WTC11 (cell line): ENCODE measurements around the gene POLR3GL. TPM values are rescaled to one million over a fixed set of nuclear protein-coding genes. Genes with fewer than 3 reads are reported as not detected.

Experiments used
- ATAC-seq: fragments of 200-7000 bp; cut with Tn5 transposase; 2 replicates; pipeline ENCODE4 v1.10.0; 2021; ENCODE audit warnings: mild to moderate bottlenecking, moderate library complexity
- CTCF ChIA-PET: fragments of 300-600 bp; sonication (Branson Sonifier 250); formaldehyde crosslinking; loops from one replicate; lab custom pipeline; 2021; ENCODE audit warnings: antibody characterized with exemption; lab: Charles Lee
- POLR2A ChIA-PET: fragments of 350-600 bp; sonication (Branson Sonifier 250); formaldehyde crosslinking; loops from one replicate; lab custom pipeline; 2021; ENCODE audit warnings: antibody characterized with exemption; lab: Charles Lee
- DNase-seq: peaks from one replicate; pipeline ENCODE4 v3.0.0; 2021; ENCODE audit warnings: low spot score
- H3K27ac Mint-ChIP-seq: 2 replicates; pipeline ENCODE4 v1.8.0; 2021; ENCODE audit warnings: mixed read lengths
- H3K27me3 Mint-ChIP-seq: 2 replicates; pipeline ENCODE4 v1.8.0; 2021; ENCODE audit warnings: low read depth, mild to moderate bottlenecking, moderate library complexity, mixed read lengths
- H3K36me3 Mint-ChIP-seq: 2 replicates; pipeline ENCODE4 v1.8.0; 2021; ENCODE audit warnings: mixed read lengths
- H3K4me1 Mint-ChIP-seq: 2 replicates; pipeline ENCODE4 v1.8.0; 2022; ENCODE audit warnings: mixed read lengths
- H3K4me3 Mint-ChIP-seq: 2 replicates; pipeline ENCODE4 v1.8.0; 2021; ENCODE audit warnings: mild to moderate bottlenecking, moderate library complexity, mixed read lengths
- H3K9me3 Mint-ChIP-seq: 2 replicates; pipeline ENCODE4 v1.8.0; 2021; ENCODE audit warnings: mixed read lengths
- E2F4 ChIP-seq: sonication (generic); formaldehyde crosslinking; IDR thresholded peaks from 2 replicates; pipeline ENCODE4 v1.8.1; 2022; ENCODE audit warnings: low read depth, mild to moderate bottlenecking, moderate library complexity, missing genetic modification reagents, borderline replicate concordance
- E2F5 ChIP-seq: sonication (generic); formaldehyde crosslinking; IDR thresholded peaks from 2 replicates; pipeline ENCODE4 v1.8.1; 2022; ENCODE audit warnings: mild to moderate bottlenecking, moderate library complexity, missing genetic modification reagents
- ESRRA ChIP-seq: sonication (generic); formaldehyde crosslinking; IDR thresholded peaks from 2 replicates; pipeline ENCODE4 v1.8.1; 2022; ENCODE audit warnings: mild to moderate bottlenecking, missing genetic modification reagents, borderline replicate concordance
- FOXP1 ChIP-seq: sonication (generic); formaldehyde crosslinking; IDR thresholded peaks from 2 replicates; pipeline ENCODE4 v1.8.0; 2022; ENCODE audit warnings: missing genetic modification reagents, mild to moderate bottlenecking, moderate library complexity, borderline replicate concordance
- IRF2 ChIP-seq: sonication (generic); formaldehyde crosslinking; IDR thresholded peaks from 2 replicates; pipeline ENCODE4 v1.8.0; 2022; ENCODE audit warnings: low read depth, missing genetic modification reagents, borderline replicate concordance
- MXD4 ChIP-seq: fragments of 250-450 bp; sonication (Bioruptor Pico); IDR thresholded peaks from 2 replicates; pipeline ENCODE4 v1.8.0; 2021; ENCODE audit warnings: mild to moderate bottlenecking, moderate library complexity, borderline replicate concordance
- NFE2L1 ChIP-seq: sonication (generic); formaldehyde crosslinking; IDR thresholded peaks from 2 replicates; pipeline ENCODE4 v1.8.1; 2023; ENCODE audit warnings: missing genetic modification reagents
- STAT6 ChIP-seq: sonication (generic); formaldehyde crosslinking; conservative IDR thresholded peaks from 2 replicates; pipeline ENCODE4 v1.8.1; 2023; ENCODE audit warnings: mild to moderate bottlenecking, low read depth, missing genetic modification reagents, moderate library complexity
- USF1 ChIP-seq: sonication (generic); formaldehyde crosslinking; IDR thresholded peaks from 2 replicates; pipeline ENCODE4 v1.8.0; 2022; ENCODE audit warnings: mild to moderate bottlenecking, missing genetic modification reagents
- ZMAT4 ChIP-seq: fragments of 250-450 bp; sonication (Bioruptor Pico); IDR thresholded peaks from 2 replicates; pipeline ENCODE4 v1.9.0; 2021; ENCODE audit warnings: mild to moderate bottlenecking
- ZNF219 ChIP-seq: sonication (generic); formaldehyde crosslinking; IDR thresholded peaks from 2 replicates; pipeline ENCODE4 v1.8.0; 2023; ENCODE audit warnings: missing genetic modification reagents, mild to moderate bottlenecking, borderline replicate concordance
- total RNA-seq: library from RNA; stranded (reverse); gene quantifications from 3 replicates; pipeline ENCODE4 v1.2.3, GENCODE V29; 2021
- TF ChIP-seq, protein P1 (sequence below): fragments of 250-450 bp; sonication (Bioruptor Pico); IDR thresholded peaks from 2 replicates; pipeline ENCODE4 v2.1.2; 2022; ENCODE audit warnings: mild to moderate bottlenecking, moderate library complexity
- TF ChIP-seq, protein P2 (sequence below): sonication (generic); formaldehyde crosslinking; IDR thresholded peaks from 2 replicates; pipeline ENCODE4 v1.8.0; 2023; ENCODE audit warnings: mild to moderate bottlenecking, missing genetic modification reagents
- TF ChIP-seq, protein P3 (sequence below): sonication (generic); formaldehyde crosslinking; conservative IDR thresholded peaks from 2 replicates; pipeline ENCODE4 v1.8.1; 2022; ENCODE audit warnings: mild to moderate bottlenecking, missing genetic modification reagents

The POLR3GL gene
- total RNA-seq, 1 experiment from 2014 or later: 3.8 TPM

DNA sequence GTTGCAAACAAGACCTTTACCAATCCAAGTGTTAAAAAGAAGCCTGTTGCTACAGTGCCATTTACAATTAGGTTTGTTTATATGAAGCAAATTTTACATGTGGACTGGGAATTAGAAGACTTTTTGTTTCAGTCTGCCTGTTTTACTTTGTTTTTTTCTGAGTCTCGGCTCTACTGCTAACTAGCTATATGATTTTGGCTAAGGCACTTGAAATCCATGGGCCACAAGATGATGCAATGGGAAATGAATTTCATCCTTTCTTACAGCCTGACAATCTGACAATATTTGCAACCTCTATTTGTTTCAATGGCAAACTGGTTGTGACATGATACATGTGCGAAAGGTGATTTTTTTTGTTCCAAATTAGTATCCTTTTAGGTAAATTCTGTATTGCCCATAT is 42.2 kb upstream of the POLR3GL start:
- peaks cover 8% of the 10 kb centered on the region for H3K36me3 Mint-ChIP-seq
- no peak for DNase-seq
- peaks cover 24% of the 10 kb centered on the region for H3K4me1 Mint-ChIP-seq
- H3K4me3 Mint-ChIP-seq: no peak overlapping the region
- H3K27ac Mint-ChIP-seq: no peak overlapping the region
- no peak for ATAC-seq
- POLR2A ChIA-PET: interaction anchor here (0.6 to 1.3 kb wide), 2 partner anchors 42 to 105 kb away, joined by 3 read pairs; partner anchors contain the start of genes ANKRD34A and POLR3GL
- TF ChIP-seq MXD4 (CRISPR knock-in tag) (no peak), IRF2 (CRISPR knock-in tag) (no peak), FOXP1 (CRISPR knock-in tag) (no peak), ZNF219 (CRISPR knock-in tag) (no peak), ZMAT4 (no peak), ESRRA (CRISPR knock-in tag) (no peak), NFE2L1 (CRISPR knock-in tag) (no peak), E2F5 (CRISPR knock-in tag) (no peak), STAT6 (CRISPR knock-in tag) (no peak), USF1 (CRISPR knock-in tag) (no peak), E2F4 (CRISPR knock-in tag) (no peak)
- TF ChIP-seq, protein P1, sequence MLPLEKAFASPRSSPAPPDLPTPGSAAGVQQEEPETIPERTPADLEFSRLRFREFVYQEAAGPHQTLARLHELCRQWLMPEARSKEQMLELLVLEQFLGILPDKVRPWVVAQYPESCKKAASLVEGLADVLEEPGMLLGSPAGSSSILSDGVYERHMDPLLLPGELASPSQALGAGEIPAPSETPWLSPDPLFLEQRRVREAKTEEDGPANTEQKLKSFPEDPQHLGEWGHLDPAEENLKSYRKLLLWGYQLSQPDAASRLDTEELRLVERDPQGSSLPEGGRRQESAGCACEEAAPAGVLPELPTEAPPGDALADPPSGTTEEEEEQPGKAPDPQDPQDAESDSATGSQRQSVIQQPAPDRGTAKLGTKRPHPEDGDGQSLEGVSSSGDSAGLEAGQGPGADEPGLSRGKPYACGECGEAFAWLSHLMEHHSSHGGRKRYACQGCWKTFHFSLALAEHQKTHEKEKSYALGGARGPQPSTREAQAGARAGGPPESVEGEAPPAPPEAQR: no peak
- TF ChIP-seq, protein P2, sequence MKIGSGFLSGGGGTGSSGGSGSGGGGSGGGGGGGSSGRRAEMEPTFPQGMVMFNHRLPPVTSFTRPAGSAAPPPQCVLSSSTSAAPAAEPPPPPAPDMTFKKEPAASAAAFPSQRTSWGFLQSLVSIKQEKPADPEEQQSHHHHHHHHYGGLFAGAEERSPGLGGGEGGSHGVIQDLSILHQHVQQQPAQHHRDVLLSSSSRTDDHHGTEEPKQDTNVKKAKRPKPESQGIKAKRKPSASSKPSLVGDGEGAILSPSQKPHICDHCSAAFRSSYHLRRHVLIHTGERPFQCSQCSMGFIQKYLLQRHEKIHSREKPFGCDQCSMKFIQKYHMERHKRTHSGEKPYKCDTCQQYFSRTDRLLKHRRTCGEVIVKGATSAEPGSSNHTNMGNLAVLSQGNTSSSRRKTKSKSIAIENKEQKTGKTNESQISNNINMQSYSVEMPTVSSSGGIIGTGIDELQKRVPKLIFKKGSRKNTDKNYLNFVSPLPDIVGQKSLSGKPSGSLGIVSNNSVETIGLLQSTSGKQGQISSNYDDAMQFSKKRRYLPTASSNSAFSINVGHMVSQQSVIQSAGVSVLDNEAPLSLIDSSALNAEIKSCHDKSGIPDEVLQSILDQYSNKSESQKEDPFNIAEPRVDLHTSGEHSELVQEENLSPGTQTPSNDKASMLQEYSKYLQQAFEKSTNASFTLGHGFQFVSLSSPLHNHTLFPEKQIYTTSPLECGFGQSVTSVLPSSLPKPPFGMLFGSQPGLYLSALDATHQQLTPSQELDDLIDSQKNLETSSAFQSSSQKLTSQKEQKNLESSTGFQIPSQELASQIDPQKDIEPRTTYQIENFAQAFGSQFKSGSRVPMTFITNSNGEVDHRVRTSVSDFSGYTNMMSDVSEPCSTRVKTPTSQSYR (CRISPR knock-in tag): no peak
- TF ChIP-seq, protein P3, sequence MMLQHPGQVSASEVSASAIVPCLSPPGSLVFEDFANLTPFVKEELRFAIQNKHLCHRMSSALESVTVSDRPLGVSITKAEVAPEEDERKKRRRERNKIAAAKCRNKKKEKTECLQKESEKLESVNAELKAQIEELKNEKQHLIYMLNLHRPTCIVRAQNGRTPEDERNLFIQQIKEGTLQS (CRISPR knock-in tag): no peak
- no peaks in the 10 kb centered on the region for H3K9me3 Mint-ChIP-seq
- peaks cover 7% of the 10 kb centered on the region for H3K27me3 Mint-ChIP-seq
- CTCF ChIA-PET: interaction anchor here (2.2 kb wide), 1 partner anchor 31 kb away, joined by 5 read pairs; no protein-coding TSS in a partner anchor
